ENCODE data around the gene TBC1D3H.
"Not testable (repeated sequence)": the region's sequence is repeated elsewhere in the genome, so short reads cannot be mapped to it uniquely, and the experiment has no call there.

The TBC1D3H gene

GRCh38 chr17:36388385-36389245 is at the start of gene TBC1D3H:
Gene TBC1D3H, minus strand, starts transcription at chr17:36388435. Its CDS starts 1,540 bp downstream, at chr17:36386895.
- not testable (repeated sequence) for H3K27me3 ChIP-seq (ENCODE audit: control insufficient read depth in 1 of 2, insufficient read depth in 2 of 2, low read length in 2 of 2); H3K4me3 ChIP-seq (ENCODE audit: low read length in 2 of 2); H3K9ac ChIP-seq (ENCODE audit: low read length in 2 of 2); H3K9me3 ChIP-seq (ENCODE audit: control insufficient read depth in 2 of 2, low read length in 2 of 2); H3K27ac ChIP-seq (ENCODE audit: low read length); H3K4me1 ChIP-seq (ENCODE audit: control insufficient read depth, insufficient read depth, low read length); H3K36me3 ChIP-seq (ENCODE audit: control insufficient read depth in 2 of 2, insufficient read depth in 2 of 2, low read length in 2 of 2)

GRCh38 chr17:36428891-36429290 is 40.7 kb upstream of the TBC1D3H start:
- not testable (repeated sequence) for H3K27me3 ChIP-seq (ENCODE audit: control insufficient read depth in 1 of 2, insufficient read depth in 2 of 2, low read length in 2 of 2); H3K9ac ChIP-seq (ENCODE audit: low read length in 2 of 2); H3K4me1 ChIP-seq (ENCODE audit: control insufficient read depth, insufficient read depth, low read length); H3K27ac ChIP-seq (ENCODE audit: low read length); H3K36me3 ChIP-seq (ENCODE audit: control insufficient read depth in 2 of 2, insufficient read depth in 2 of 2, low read length in 2 of 2); H3K9me3 ChIP-seq (ENCODE audit: control insufficient read depth in 2 of 2, low read length in 2 of 2); H3K4me3 ChIP-seq (ENCODE audit: low read length in 2 of 2)

GRCh38 chr17:36415180-36415941 is 27.1 kb upstream of the TBC1D3H start:
- H3K27ac ChIP-seq (ENCODE audit: low read length); H3K27me3 ChIP-seq (ENCODE audit: control insufficient read depth in 1 of 2, insufficient read depth in 2 of 2, low read length in 2 of 2): not testable (repeated sequence)

GRCh38 chr17:36390943-36391645 is 2.9 kb upstream of the TBC1D3H start:
- H3K4me1 ChIP-seq (ENCODE audit: control insufficient read depth, insufficient read depth, low read length); H3K27ac ChIP-seq (ENCODE audit: low read length); H3K4me3 ChIP-seq (ENCODE audit: low read length in 2 of 2); H3K9ac ChIP-seq (ENCODE audit: low read length in 2 of 2); H3K9me3 ChIP-seq (ENCODE audit: control insufficient read depth in 2 of 2, low read length in 2 of 2); H3K27me3 ChIP-seq (ENCODE audit: control insufficient read depth in 1 of 2, insufficient read depth in 2 of 2, low read length in 2 of 2); H3K36me3 ChIP-seq (ENCODE audit: control insufficient read depth in 2 of 2, insufficient read depth in 2 of 2, low read length in 2 of 2): not testable (repeated sequence)

More at GRCh38 chr17:36415180-36415941, 27.1 kb upstream of the TBC1D3H start:
- not testable (repeated sequence) for H3K36me3 ChIP-seq (ENCODE audit: control insufficient read depth in 2 of 2, insufficient read depth in 2 of 2, low read length in 2 of 2); H3K9ac ChIP-seq (ENCODE audit: low read length in 2 of 2); H3K9me3 ChIP-seq (ENCODE audit: control insufficient read depth in 2 of 2, low read length in 2 of 2); H3K4me3 ChIP-seq (ENCODE audit: low read length in 2 of 2); H3K4me1 ChIP-seq (ENCODE audit: control insufficient read depth, insufficient read depth, low read length)

GRCh38 chr17:36375938-36376337 is 12.3 kb downstream of the TBC1D3H start:
- not testable (repeated sequence) for H3K4me1 ChIP-seq (ENCODE audit: control insufficient read depth, insufficient read depth, low read length); H3K9me3 ChIP-seq (ENCODE audit: control insufficient read depth in 2 of 2, low read length in 2 of 2)

GRCh38 chr17:36362496-36362895 is 25.7 kb downstream of the TBC1D3H start:
- H3K9me3 ChIP-seq (ENCODE audit: control insufficient read depth in 2 of 2, low read length in 2 of 2); H3K27me3 ChIP-seq (ENCODE audit: control insufficient read depth in 1 of 2, insufficient read depth in 2 of 2, low read length in 2 of 2); H3K9ac ChIP-seq (ENCODE audit: low read length in 2 of 2); H3K4me3 ChIP-seq (ENCODE audit: low read length in 2 of 2); H3K27ac ChIP-seq (ENCODE audit: low read length); H3K4me1 ChIP-seq (ENCODE audit: control insufficient read depth, insufficient read depth, low read length); H3K36me3 ChIP-seq (ENCODE audit: control insufficient read depth in 2 of 2, insufficient read depth in 2 of 2, low read length in 2 of 2): not testable (repeated sequence)

More at GRCh38 chr17:36375938-36376337, 12.3 kb downstream of the TBC1D3H start:
- H3K36me3 ChIP-seq (ENCODE audit: control insufficient read depth in 2 of 2, insufficient read depth in 2 of 2, low read length in 2 of 2); H3K4me3 ChIP-seq (ENCODE audit: low read length in 2 of 2); H3K9ac ChIP-seq (ENCODE audit: low read length in 2 of 2); H3K27me3 ChIP-seq (ENCODE audit: control insufficient read depth in 1 of 2, insufficient read depth in 2 of 2, low read length in 2 of 2); H3K27ac ChIP-seq (ENCODE audit: low read length): not testable (repeated sequence)
